Hepatocyte (in vitro differentiated cells): ENCODE measurements around the gene CFAP69. TPM values are rescaled to one million over a fixed set of nuclear protein-coding genes. Genes with fewer than 3 reads are reported as not detected.

Experiments
- DNase-seq: peaks from one replicate; pipeline ENCODE4 v3.0.0-alpha.2; 2016; ENCODE audit warnings: low spot score
- H2AFZ ChIP-seq: fragments of 200-600 bp; sonication (generic); 2 replicates; pipeline ENCODE4 v1.6.0; 2016; ENCODE audit warnings: antibody characterized with exemption, mild to moderate bottlenecking
- H3K27ac ChIP-seq: fragments of 200-600 bp; sonication (generic); 2 replicates; pipeline ENCODE4 v1.5.1; 2016; ENCODE audit warnings: mild to moderate bottlenecking
- H3K27me3 ChIP-seq: fragments of 200-600 bp; sonication (generic); 2 replicates; pipeline ENCODE4 v1.6.1; 2016
- H3K36me3 ChIP-seq: fragments of 200-600 bp; sonication (generic); replicated peaks from 2 replicates; pipeline ENCODE4 v1.5.1; 2016; ENCODE audit warnings: low read depth; ENCODE audit not compliant: insufficient read depth
- H3K4me1 ChIP-seq: fragments of 200-600 bp; sonication (generic); 2 replicates; pipeline ENCODE4 v1.5.1; 2016; ENCODE audit warnings: mild to moderate bottlenecking, moderate library complexity; ENCODE audit not compliant: insufficient read depth
- H3K4me2 ChIP-seq: fragments of 200-600 bp; sonication (generic); 2 replicates; pipeline ENCODE4 v1.6.0; 2016
- H3K4me3 ChIP-seq: fragments of 200-600 bp; sonication (generic); 2 replicates; pipeline ENCODE4 v1.5.1; 2016; ENCODE audit warnings: mild to moderate bottlenecking
- H3K79me2 ChIP-seq: fragments of 200-600 bp; sonication (generic); 2 replicates; pipeline ENCODE4 v1.6.0; 2017; ENCODE audit warnings: mild to moderate bottlenecking
- H3K9me2 ChIP-seq: fragments of 200-600 bp; sonication (generic); replicated peaks from 2 replicates; pipeline ENCODE4 v1.6.0; 2017; ENCODE audit warnings: mild to moderate bottlenecking; ENCODE audit not compliant: insufficient read depth
- H3K9me3 ChIP-seq: fragments of 200-600 bp; sonication (generic); 2 replicates; pipeline ENCODE4 v1.5.1; 2016; ENCODE audit warnings: low read depth, mild to moderate bottlenecking
- H4K20me1 ChIP-seq: fragments of 200-600 bp; sonication (generic); 2 replicates; pipeline ENCODE4 v1.6.0; 2016; ENCODE audit warnings: mild to moderate bottlenecking; ENCODE audit not compliant: insufficient read depth, poor library complexity, severe bottlenecking
- EZH2 ChIP-seq: fragments of 200-600 bp; sonication (generic); IDR thresholded peaks from 2 replicates; pipeline ENCODE4 v1.6.1; 2016; ENCODE audit warnings: antibody characterized with exemption, mild to moderate bottlenecking, borderline replicate concordance
- EZH2phosphoT487 ChIP-seq: fragments of 200-600 bp; sonication (generic); IDR thresholded peaks from one replicate; pipeline ENCODE4 v1.6.1; 2018; ENCODE audit warnings: antibody characterized with exemption, mild to moderate bottlenecking, low read depth, moderate library complexity; ENCODE audit not compliant: unreplicated experiment, severe bottlenecking
- WGBS: methylation state at CpG from one replicate; pipeline ENCODE4 v1.1.6; 2016; ENCODE audit warnings: low lambda C conversion rate; ENCODE audit errors: missing lambda C conversion rate; 5-methylcytosine and 5-hydroxymethylcytosine counted together
- polyA plus RNA-seq: library from polyadenylated mRNA; unstranded; fragments of >200 nt; fragmentation: Nextera tagmentation; extraction: Ambion mirVana; gene quantifications from 2 replicates; pipeline ENCODE4 v1.2.1, GENCODE V29; 2016
- total RNA-seq: library from RNA; depleted of rRNA; stranded (reverse); fragments of >200 nt; gene quantifications from 2 replicates; pipeline ENCODE4 v1.2.3, GENCODE V29; 2014
- TF ChIP-seq, protein P1 (sequence below): fragments of 200-600 bp; sonication (generic); IDR thresholded peaks from 2 replicates; pipeline ENCODE4 v1.5.1; 2016; ENCODE audit warnings: antibody characterized with exemption, mild to moderate bottlenecking; ENCODE audit not compliant: poor library complexity

CFAP69 gene
- total and polyA plus RNA-seq, 2 experiments from 2014 or later, result 1.6 to 4.3 TPM

DNA sequence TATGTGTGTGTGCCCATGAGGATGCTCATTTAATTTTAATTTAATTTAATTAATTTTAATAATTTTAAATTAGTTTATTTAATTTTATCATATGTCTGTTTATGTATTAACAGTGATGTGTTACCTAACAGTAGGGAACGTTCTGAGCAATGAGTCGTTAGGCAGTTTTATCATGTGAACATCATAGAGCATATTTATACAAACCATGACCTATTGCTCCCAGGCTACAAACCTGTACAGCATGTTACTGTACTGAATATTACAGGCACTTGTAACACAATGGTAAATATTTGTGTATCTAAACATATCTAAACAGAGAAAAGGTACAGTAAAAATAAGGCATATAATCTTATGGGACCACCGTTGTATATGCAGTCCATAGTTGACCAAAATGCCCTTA, 13.7 kb upstream of the CFAP69 start:
- no peak overlapping the region for H3K27ac ChIP-seq
- 85% methylated on average over 3 of the region's 3 CpGs for WGBS

DNA sequence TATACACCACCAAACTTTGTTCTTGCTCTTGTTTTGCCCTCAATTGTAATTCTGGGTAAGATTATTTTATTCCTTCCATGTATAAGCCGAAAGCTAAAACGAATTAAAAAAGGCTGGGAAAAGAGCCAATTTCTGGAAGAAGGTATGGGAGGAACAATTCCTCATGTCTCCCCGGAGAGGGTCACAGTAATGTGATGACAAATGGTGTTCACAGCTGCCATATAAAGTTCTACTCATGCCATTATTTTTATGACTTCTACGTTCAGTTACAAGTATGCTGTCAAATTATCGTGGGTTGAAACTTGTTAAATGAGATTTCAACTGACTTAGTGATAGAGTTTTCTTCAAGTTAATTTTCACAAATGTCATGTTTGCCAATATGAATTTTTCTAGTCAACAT, 12.5 kb upstream of the CFAP69 start:
- H3K27me3 ChIP-seq, result no peaks in the 10 kb centered on the region
- no peaks in the 10 kb centered on the region for H3K79me2 ChIP-seq
- H2AFZ ChIP-seq, result no peak overlapping the region
- no peak overlapping the region for H3K4me2 ChIP-seq
- H4K20me1 ChIP-seq, result no peaks in the 10 kb centered on the region
- peaks cover 3% of the 10 kb centered on the region for H3K4me1 ChIP-seq
- no peaks in the 10 kb centered on the region for H3K9me3 ChIP-seq
- H3K27ac ChIP-seq, result no peak overlapping the region
- no peak for DNase-seq
- H3K36me3 ChIP-seq, result no peaks in the 10 kb centered on the region
- H3K4me3 ChIP-seq, result no peak overlapping the region
- TF ChIP-seq, protein P1, sequence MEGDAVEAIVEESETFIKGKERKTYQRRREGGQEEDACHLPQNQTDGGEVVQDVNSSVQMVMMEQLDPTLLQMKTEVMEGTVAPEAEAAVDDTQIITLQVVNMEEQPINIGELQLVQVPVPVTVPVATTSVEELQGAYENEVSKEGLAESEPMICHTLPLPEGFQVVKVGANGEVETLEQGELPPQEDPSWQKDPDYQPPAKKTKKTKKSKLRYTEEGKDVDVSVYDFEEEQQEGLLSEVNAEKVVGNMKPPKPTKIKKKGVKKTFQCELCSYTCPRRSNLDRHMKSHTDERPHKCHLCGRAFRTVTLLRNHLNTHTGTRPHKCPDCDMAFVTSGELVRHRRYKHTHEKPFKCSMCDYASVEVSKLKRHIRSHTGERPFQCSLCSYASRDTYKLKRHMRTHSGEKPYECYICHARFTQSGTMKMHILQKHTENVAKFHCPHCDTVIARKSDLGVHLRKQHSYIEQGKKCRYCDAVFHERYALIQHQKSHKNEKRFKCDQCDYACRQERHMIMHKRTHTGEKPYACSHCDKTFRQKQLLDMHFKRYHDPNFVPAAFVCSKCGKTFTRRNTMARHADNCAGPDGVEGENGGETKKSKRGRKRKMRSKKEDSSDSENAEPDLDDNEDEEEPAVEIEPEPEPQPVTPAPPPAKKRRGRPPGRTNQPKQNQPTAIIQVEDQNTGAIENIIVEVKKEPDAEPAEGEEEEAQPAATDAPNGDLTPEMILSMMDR, result no peak
- TF ChIP-seq EZH2, result no peak
- TF ChIP-seq EZH2phosphoT487, result no peak
- no peaks in the 10 kb centered on the region for H3K9me2 ChIP-seq
- WGBS, result 78% methylated on average over 5 of the region's 5 CpGs

More for the DNA sequence above, 13.7 kb upstream of the CFAP69 start:
- no peak overlapping the region for H3K4me2 ChIP-seq
- no peak for TF ChIP-seq EZH2phosphoT487
- TF ChIP-seq, protein P1, result no peak
- no peak for TF ChIP-seq EZH2
- H3K9me2 ChIP-seq, result no peaks in the 10 kb centered on the region
- H3K36me3 ChIP-seq, result no peaks in the 10 kb centered on the region
- no peaks in the 10 kb centered on the region for H3K79me2 ChIP-seq
- H3K9me3 ChIP-seq, result no peaks in the 10 kb centered on the region
- no peak overlapping the region for H3K4me3 ChIP-seq
- no peaks in the 10 kb centered on the region for H3K27me3 ChIP-seq
- H4K20me1 ChIP-seq, result no peaks in the 10 kb centered on the region
- DNase-seq, result no peak
- no peak overlapping the region for H2AFZ ChIP-seq
- peaks cover 3% of the 10 kb centered on the region for H3K4me1 ChIP-seq

DNA sequence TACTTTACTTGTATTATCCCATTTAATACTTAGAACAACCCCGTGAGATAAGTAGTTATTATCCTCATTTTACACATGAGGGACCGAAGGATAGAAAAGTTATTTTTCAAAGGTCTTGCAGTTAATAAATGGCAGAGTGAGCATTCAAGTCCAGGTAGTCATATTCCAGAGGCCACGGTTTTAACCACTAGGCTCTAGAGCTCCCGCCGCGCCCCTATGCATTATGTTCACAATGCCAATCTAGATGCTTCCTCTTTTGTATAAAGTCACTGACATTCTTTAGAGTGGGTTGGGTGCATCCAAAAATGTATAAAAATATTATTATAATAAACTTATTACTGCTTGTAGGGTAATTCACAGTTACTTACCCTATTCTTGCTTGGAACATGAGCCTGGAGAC, 11.4 kb upstream of the CFAP69 start:
- H3K4me2 ChIP-seq, result no peak overlapping the region
- WGBS, result 93% methylated on average over 6 of the region's 6 CpGs
- no peaks in the 10 kb centered on the region for H3K27me3 ChIP-seq
- no peak for TF ChIP-seq EZH2phosphoT487
- TF ChIP-seq, protein P1, result no peak
- TF ChIP-seq EZH2, result no peak
- no peaks in the 10 kb centered on the region for H3K79me2 ChIP-seq
- H3K27ac ChIP-seq, result no peak overlapping the region
- DNase-seq, result no peak
- no peaks in the 10 kb centered on the region for H4K20me1 ChIP-seq
- peaks cover 3% of the 10 kb centered on the region for H3K4me1 ChIP-seq
- H3K9me3 ChIP-seq, result no peaks in the 10 kb centered on the region
- no peaks in the 10 kb centered on the region for H3K36me3 ChIP-seq
- no peaks in the 10 kb centered on the region for H3K9me2 ChIP-seq
- no peak overlapping the region for H3K4me3 ChIP-seq
- no peak overlapping the region for H2AFZ ChIP-seq
